ENCODE data around the gene DKK3.
A peak's percentile ranks its signal among the peaks of the same experiment; 100 is the strongest.

Gene DKK3

DNA sequence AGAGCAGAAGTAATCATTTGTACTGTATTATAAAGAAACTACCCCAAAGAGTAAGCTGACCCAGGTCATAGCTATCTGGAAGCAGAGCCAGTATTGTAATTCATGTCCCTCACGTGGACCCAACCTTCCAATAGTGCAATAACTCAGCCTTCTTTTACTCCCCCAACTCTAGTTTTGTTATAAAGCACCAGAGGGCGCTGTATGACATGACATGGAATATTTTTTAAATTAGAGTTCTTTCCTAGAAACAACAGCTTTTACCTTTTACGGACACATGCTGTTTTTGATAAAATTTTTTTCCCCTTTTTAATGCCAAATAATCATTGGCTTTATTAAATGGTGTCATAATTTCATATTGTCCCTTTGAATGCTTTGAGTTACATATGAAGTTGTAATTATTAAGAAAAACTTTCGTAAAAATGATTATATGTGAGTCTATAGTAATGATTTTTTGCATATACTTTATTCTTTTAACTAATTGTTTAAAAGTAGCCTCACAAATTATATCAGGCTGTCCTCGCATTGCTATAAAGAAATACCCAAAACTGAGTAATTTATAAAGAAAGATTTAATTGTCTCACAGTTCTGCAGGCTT lies 76.9 kb downstream of the DKK3 start:
- peak; percentile 49 for DNase-seq

- no peak for DNase-seq
Observed at GRCh38 chr11:11929920-11930319, 78.5 kb downstream of the DKK3 start.

GRCh38 chr11:11923828-11924227 lies 84.6 kb downstream of the DKK3 start:
- DNase-seq, result no peak

DNA sequence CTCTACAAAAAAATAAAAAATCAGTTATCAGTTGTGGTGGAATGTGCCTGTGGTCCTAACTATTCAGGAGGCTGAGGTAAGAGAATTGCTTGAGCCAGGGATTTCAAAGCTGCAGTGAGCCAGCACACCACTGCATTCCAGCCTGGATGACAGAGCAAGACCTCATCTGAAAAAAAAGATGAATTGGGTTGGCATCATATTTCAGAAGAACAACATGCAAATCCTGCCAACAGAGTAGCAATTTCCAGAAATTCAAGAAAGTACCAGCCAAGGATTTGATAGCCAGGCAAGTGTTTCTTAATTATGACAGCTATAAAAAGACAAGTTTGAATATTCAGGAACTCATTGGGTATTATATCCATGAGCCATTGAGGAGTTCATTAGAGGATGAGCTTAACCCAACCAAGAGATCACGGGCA lies 91.4 kb downstream of the DKK3 start:
- no peak for DNase-seq

DNA sequence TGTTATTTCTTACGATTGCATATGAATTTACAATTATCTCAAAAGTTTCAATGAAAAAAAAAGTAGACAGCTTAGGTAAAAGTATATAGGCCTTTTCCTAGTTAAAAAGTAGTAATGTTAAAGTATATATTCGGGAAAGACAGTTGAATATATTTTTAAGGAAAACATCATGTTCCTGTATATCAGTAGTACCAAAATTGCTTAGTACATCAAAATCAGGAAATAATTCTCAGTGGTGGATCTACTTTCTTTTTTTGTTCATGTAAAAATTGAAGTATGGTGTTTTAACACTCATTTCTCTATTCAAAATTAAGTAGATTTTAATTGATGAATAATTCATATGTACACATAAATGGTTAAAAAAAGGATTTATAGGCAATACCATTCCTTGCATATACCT lies 92.8 kb downstream of the DKK3 start:
- DNase-seq, result no peak

DNA sequence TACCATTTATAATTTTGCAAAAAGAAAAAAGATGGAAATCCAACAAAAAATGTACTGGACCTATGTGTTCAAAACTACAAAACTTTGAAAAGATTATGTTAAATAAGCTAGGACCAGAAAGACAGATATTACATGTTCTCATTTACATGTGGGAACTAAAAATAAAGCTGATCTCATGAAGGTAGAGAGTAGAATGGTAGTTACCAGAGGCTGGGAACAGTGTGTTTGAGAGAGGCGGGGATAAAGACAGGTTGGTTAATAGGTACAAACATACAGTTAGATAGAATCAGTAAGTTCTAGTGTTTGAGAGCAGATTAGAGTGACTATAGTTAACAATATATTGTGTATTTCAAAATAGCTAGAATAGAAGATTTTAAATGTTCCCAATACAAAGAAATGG lies 95.0 kb downstream of the DKK3 start:
- no peak for DNase-seq
